Measurements from ENCODE around the gene HLA-DPB1.
"Not testable (repeated sequence)": the region's sequence is repeated elsewhere in the genome, so short reads cannot be mapped to it uniquely, and the experiment has no call there.

The HLA-DPB1 gene
- total RNA-seq, result 17.2 to 32.7 (median 31.0) reads per million in 4 donors

GRCh38 chr6:33075568-33076405 lies at the start of gene HLA-DPB1:
TSS of gene HLA-DPB1 (plus strand) at chr6:33075990. CDS start at chr6:33076042, 52 bp downstream.
- DNase-seq, result peak in 2 of 5 donors; percentile 23 to 88

GRCh38 chr6:33028220-33028849 lies 47.5 kb upstream of the HLA-DPB1 start:
- no peak for DNase-seq

DNA sequence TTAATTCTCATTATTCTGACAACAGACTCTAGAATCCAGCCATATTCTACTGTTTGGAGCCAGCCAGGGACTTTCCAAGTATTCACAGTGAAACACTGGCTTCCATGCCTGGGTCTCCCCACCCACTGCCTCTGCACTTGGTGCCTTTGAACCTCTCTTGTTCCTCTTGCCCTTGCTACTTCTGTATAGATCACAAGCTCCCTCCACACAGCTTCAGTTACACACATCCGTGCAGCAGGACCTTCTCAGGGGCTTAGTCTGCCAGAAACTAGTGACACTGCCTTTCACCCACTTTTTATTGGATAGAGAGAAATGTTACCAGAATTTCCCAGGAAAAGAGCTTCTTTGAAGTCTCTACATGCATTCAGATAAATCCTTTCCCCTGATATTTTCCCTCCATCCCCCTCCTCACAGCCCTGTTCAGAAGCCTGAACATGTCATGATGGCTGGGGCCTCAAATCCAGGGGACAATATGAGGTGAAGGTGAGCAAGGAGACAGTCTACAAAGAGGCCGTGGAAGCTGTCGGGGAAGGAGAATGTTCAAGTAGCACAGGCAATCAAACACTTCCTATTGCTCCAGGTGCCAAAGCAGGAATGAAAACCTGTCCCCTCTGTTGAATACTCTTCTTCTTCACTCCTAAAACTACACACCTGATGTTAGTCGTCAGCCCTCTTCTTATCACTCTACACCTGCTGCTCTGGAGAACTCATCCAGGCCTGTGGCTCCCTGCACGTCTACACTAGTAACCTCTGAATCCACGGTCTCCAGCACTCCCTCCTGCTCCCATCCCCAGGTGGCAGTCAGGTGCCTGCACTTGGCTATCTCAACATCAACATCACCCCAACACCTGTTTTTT lies 46.2 kb upstream of the HLA-DPB1 start:
- peak in 1 of 5 donors; percentile 83 for DNase-seq

GRCh38 chr6:33030245-33030644 lies 45.5 kb upstream of the HLA-DPB1 start:
- DNase-seq, result no peak

DNA sequence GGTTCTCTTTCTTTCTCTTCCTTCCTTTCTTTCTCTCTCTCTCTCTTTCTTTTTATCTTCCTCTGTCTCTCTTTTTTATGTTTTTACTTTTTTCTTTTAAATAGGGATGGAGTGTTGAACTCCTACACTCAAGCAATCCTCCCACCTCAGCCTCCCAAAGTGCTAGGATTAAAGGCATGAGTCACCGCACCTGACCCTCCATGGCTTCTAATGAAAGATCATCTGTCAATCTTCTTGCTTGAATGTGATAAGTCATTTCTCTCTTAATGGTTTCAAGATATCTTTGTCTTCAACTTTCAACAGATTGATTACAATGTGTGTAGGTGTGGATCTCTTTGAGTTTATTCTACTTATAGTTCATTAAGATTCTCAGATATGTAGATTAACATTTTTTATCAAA lies 41.2 kb upstream of the HLA-DPB1 start:
- DNase-seq, result no peak

DNA sequence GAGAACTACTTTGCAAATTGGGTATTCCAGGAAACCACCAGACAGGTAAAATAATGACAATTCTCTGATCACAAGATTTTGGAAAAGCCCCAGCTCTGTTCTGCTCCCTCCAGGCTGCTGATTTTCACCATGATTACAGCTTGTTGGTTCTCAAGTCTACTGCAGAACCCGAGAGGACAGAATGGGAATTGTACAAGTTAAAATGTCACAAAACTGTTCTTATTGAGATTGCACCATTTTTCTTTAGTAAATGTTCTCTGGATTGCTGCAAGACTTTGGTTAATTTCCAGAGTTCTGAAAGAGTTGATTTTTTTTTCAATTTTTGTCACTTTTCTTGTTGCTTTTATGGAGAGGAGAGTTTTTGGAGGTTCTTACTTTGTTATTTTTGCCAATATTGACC lies 39.3 kb upstream of the HLA-DPB1 start:
- DNase-seq, result no peak

DNA sequence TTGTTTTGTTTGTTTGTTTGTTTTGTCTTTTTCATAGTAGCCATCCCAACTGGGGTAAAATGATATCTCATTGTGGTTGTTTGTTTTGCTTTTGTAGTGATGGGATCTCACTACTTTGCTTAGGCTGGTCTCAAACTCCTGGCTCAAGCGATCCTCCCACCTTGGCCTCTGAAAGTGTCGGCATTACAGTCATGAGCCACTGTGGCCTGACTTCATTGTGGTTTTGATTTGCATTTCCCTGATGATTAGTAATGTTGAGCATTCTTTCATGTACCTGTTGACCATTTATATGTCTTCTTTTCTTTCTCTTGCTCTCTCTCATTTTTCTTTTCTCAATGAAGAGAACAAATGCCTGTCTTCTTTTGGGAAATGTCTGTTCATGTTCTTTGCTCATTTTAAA lies 35.6 kb upstream of the HLA-DPB1 start:
- DNase-seq, result no peak

GRCh38 chr6:33049323-33050013 lies 26.3 kb upstream of the HLA-DPB1 start:
- no peak for DNase-seq

DNA sequence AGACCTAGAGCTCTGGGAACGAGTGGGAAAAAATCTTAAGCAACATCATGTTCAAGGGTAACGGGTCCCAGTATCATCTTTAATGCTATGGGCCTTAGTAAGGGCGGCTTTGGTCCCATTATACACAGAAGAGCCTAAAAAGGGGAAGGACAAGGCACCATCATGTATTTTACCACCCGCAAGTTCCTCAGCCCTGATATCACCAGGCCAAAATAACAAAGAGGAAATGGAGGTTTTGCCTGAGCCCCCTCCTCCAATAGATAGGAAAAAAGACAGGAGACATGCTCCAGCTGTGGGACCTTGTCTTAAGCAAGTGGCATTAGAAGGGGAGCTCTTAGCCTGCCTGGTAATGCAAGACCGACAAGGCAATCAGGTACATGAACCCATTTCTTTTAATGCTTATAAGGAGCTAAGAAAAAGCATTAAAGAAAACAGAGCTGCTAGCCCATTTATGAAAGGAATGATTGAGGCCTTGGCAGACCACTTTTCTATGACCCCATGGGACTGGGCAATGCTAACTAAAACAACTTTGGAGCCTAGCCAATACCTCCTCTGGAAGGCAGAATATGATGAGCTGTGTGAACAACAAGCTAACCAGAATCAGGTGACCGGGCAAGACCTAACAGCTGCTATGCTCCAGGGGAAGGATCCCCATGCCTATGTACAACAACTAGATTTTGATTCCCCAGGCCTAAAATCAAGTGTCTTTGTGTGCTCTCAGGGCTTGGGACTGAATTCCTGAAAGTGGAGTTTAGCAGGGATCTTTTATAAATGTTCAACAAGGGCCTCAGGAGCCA lies 25.6 kb upstream of the HLA-DPB1 start:
- DNase-seq, result no peak

- no peak for DNase-seq
Observed at GRCh38 chr6:33052627-33053026, 23.2 kb upstream of the HLA-DPB1 start.

- DNase-seq, result no peak
Observed at GRCh38 chr6:33053230-33053629, 22.6 kb upstream of the HLA-DPB1 start.

DNA sequence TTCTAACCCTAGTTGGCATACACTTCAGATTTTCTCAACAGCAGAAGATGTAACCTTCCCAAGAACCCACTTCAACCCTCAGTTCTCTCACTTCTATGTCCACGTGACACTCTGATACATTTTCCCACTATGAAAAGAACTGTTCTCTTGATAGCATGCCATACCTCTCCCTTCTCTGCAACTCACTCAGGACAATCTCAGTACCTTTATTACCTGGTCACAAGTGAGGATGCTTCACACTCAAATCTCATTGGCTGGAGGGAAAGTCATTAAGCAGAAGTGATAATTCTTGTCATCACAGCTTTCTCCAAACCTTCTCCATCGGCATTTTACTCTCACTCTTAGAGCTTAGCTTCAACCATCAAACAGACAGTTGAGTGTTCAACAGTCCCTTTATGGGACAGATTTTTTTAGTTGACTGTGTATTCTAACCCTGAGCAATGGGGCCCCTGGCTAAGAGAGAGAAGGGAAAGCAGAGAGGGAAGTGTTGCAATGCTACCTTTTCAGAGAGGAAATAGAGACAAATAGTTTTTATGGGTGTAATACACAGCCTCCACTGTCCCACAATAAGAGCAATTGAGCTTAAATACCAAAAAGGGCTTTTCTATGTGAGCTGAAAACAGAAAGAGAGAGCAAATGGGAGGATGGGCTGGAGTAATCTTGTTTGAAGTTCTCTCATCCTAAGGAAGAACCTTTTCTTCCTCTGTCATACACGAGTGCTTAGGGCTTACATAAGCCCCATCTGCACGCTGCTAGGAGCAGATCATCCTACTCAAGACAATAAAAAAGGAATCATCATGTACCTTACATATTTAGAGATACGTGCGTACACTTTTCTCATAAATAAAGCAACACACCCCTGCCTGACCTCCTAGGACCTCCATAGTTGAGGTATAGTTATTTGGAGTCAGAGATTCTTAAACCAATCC lies 18.3 kb upstream of the HLA-DPB1 start:
- no peak for DNase-seq

GRCh38 chr6:33061987-33062386 lies 13.8 kb upstream of the HLA-DPB1 start:
- peak in 1 of 5 donors; percentile 32 for DNase-seq

- DNase-seq, result not testable (repeated sequence)
Observed at GRCh38 chr6:33063435-33063834, 12.4 kb upstream of the HLA-DPB1 start.

DNA sequence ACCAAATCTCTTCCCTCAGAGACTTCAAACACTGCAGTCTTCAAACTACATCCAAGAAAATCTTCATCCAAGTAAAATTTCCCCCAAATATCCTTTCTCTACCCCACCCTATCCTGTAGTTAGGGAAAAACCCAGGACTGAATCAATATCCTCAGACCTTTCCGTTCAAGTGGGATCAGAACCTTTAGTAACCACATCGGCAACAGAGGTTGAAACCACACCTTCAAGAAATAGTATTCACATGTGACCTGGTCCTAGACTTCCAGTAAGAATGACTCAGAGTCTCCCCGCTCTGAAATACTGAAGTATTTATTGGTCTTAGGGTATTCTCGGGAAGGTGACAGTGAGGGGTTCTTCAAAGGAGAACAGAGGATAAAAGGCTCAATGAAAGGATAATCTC lies 11.1 kb upstream of the HLA-DPB1 start:
- DNase-seq, result no peak

DNA sequence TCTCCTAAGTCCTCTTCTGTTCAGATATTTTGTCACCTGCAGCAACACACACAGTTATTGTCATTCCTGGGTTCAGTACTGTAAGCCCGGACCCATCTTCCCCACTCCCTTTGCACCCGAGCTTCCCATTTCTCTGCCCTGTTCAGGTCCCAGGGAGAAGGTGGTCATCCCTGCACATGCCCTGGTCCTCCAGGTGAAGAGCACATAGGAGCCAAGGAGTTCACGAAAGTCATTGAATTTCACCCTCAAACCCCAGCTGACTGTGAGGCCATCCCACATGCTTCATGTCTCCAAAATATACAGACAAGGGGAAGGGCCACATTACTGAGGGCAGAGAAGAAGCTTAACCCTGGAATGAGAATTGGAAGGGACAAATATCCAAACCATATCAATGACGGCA lies 10.5 kb upstream of the HLA-DPB1 start:
- no peak for DNase-seq

- no peak for DNase-seq
Observed at GRCh38 chr6:33066917-33067521, 8.8 kb upstream of the HLA-DPB1 start.

GRCh38 chr6:33069021-33069738 lies 6.6 kb upstream of the HLA-DPB1 start:
- DNase-seq, result no peak

GRCh38 chr6:33070909-33071308 lies 4.9 kb upstream of the HLA-DPB1 start:
- no peak for DNase-seq
